ENCODE measurements around the gene ANAPC13.

ANAPC13 gene

DNA sequence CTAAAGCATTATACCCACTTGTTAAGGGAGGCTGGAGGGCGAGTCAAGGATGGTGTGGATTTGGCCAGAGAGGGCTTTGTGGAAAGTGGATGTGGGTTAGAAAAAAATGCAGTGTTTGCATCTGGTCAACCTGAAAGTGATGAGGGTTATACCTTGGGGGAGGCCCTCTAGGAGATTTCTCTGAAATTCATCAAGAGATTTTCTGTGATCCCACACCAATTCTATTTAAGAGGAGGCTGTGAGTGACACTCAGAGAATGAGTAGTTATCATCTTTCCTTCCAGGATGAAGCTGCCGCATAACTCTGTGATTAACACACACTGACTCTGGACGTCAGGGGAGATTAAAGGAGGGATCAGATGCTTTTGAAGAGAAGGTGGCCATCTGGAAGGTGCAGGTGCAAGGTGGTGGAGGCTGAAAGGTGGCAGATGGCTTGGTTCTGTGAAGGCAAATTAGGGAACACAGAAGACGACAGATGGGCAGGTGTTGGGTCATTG lies 54.8 kb downstream of the ANAPC13 start:
- Histone ChIP-seq H3K4me3 (no peak overlapping the region), H3K27ac (no peak overlapping the region)
- no peak for DNase-seq (ENCODE audit: low spot score)
- no peak for TF ChIP-seq CTCF (IDR thresholded peaks at IDR 0.05)

GRCh38 chr3:134430174-134430573 lies 55.6 kb downstream of the ANAPC13 start:
- Histone ChIP-seq H3K27ac (no peak overlapping the region), H3K4me3 (no peak overlapping the region)
- no peak for TF ChIP-seq CTCF (IDR thresholded peaks at IDR 0.05)
- no peak for DNase-seq (ENCODE audit: low spot score)

- Histone ChIP-seq H3K27ac (no peak overlapping the region), H3K4me3 (no peak overlapping the region)
- no peak for DNase-seq (ENCODE audit: low spot score)
- TF ChIP-seq CTCF (IDR thresholded peaks at IDR 0.05) = no peak
Measured at GRCh38 chr3:134428401-134428800, 57.4 kb downstream of the ANAPC13 start.
